HCT116 (cell line): ENCODE data around the gene SFRP2. TPM values are rescaled to one million over a fixed set of nuclear protein-coding genes. Genes with fewer than 3 reads are reported as not detected.

Source experiments
- ATAC-seq: fragments of 200-7000 bp; cut with Tn5 transposase; 2 replicates; pipeline ENCODE4 v1.9.1; 2020; ENCODE audit warnings: mild to moderate bottlenecking, moderate library complexity
- BruUV-seq: library from RNA; stranded (reverse); fragments of 400-500 nt; replicated peaks from 2 replicates; lab custom pipeline; 2021; lab: Mats Ljungman, UMichigan
- CTCF ChIA-PET: fragments of 300-600 bp; sonication (Branson Sonifier 250); formaldehyde crosslinking; loops from one replicate; lab custom pipeline; 2021; ENCODE audit warnings: antibody characterized with exemption; lab: Charles Lee
- POLR2A ChIA-PET: fragments of 300-600, 350-600 bp; sonication (Branson Sonifier 250); formaldehyde crosslinking; loops from one replicate; lab custom pipeline; 2021; ENCODE audit warnings: antibody characterized with exemption; lab: Charles Lee
- RAD21 ChIA-PET, 2 experiments: fragments of 300-600 bp; sonication (Branson Sonifier 250); formaldehyde crosslinking; loops; one replicate each; lab custom pipeline; 2023; ENCODE audit warnings: low total read pairs in 2 of 2; ENCODE audit not compliant: uncharacterized antibody in 2 of 2, unreplicated experiment in 2 of 2, low non-redundant PET in 1 of 2; lab: Charles Lee
- DNase-seq: peaks from one replicate; pipeline ENCODE4 v3.0.0-alpha.2; 2010; ENCODE audit warnings: low read depth, low spot score
- H2AFZ ChIP-seq: fragments of 200-600 bp; shearing (Covaris generic), sonication (generic); 2 replicates; pipeline ENCODE4 v1.6.1; 2017; ENCODE audit warnings: low read depth, mixed run types, mixed read lengths, antibody characterized with exemption, low read length; ENCODE audit not compliant: poor library complexity, severe bottlenecking
- H3K27ac ChIP-seq: 2 replicates; pipeline ENCODE4 v1.5.1; 2012; ENCODE audit warnings: low read depth, low read length
- H3K27me3 ChIP-seq: fragments of 200-600 bp; sonication (generic); 2 replicates; pipeline ENCODE4 v1.6.1; 2016; ENCODE audit warnings: mixed run types, low read length, mixed read lengths; ENCODE audit not compliant: insufficient read depth
- H3K36me3 ChIP-seq, 2 experiments: fragments of 200-500 bp in 1 of 2; fragments of 200-600 bp in 1 of 2; sonication (Bioruptor generic) in 1 of 2; sonication (generic) in 1 of 2; 2 replicates each; pipeline versions ENCODE4 v1.5.1 to v1.6.1; 2014 to 2016; ENCODE audit warnings: low read length in 2 of 2, inconsistent platforms in 1 of 2, mixed read lengths in 1 of 2, mixed run types in 1 of 2; ENCODE audit not compliant: insufficient read depth in 2 of 2, control insufficient read depth in 1 of 2
- H3K4me1 ChIP-seq, 2 experiments: fragments of 200-600 bp in 1 of 2; sonication (generic) in 1 of 2; 2 replicates each; pipeline versions ENCODE4 v1.5.1 to v1.6.1; 2012 to 2017; ENCODE audit warnings: low read length in 2 of 2, inconsistent platforms in 1 of 2, mild to moderate bottlenecking in 1 of 2, mixed read lengths in 1 of 2, mixed run types in 1 of 2, moderate library complexity in 1 of 2; ENCODE audit not compliant: insufficient read depth in 2 of 2, control insufficient read depth in 1 of 2
- H3K4me2 ChIP-seq: fragments of 200-600 bp; sonication (generic); 2 replicates; pipeline ENCODE4 v1.6.1; 2017; ENCODE audit warnings: mixed run types, low read length, mixed read lengths
- H3K4me3 ChIP-seq, 2 experiments: fragments of 200-600 bp in 1 of 2; sonication (generic) in 1 of 2; replicated peaks in 1 of 2; 2 replicates each; pipeline ENCODE4 v1.5.1; 2011 to 2016; ENCODE audit warnings: low read length in 2 of 2, control low read depth in 1 of 2, low read depth in 1 of 2, mild to moderate bottlenecking in 1 of 2, mixed read lengths in 1 of 2, mixed run types in 1 of 2
- H3K79me2 ChIP-seq: fragments of 200-600 bp; sonication (generic); 2 replicates; pipeline ENCODE4 v1.6.1; 2017; ENCODE audit warnings: mild to moderate bottlenecking, mixed run types, low read length, moderate library complexity, mixed read lengths; ENCODE audit not compliant: insufficient read depth
- H3K9ac ChIP-seq: fragments of 200-600 bp; sonication (generic); 2 replicates; pipeline ENCODE4 v1.6.1; 2016; ENCODE audit warnings: low read length, mixed read lengths
- H3K9me2 ChIP-seq: fragments of 200-600 bp; sonication (generic), shearing (Covaris generic); 2 replicates; pipeline ENCODE4 v1.6.1; 2017; ENCODE audit warnings: mixed run types, mild to moderate bottlenecking, moderate library complexity; ENCODE audit not compliant: insufficient read depth
- H3K9me3 ChIP-seq, 2 experiments: fragments of 200-500 bp in 1 of 2; fragments of 200-600 bp in 1 of 2; sonication (Bioruptor generic) in 1 of 2; sonication (generic) in 1 of 2; 2 replicates each; pipeline ENCODE4 v1.6.1; 2014 to 2017; ENCODE audit warnings: low read length in 2 of 2, mixed read lengths in 2 of 2, inconsistent platforms in 1 of 2, low read depth in 1 of 2, mild to moderate bottlenecking in 1 of 2, mixed run types in 1 of 2, moderate library complexity in 1 of 2; ENCODE audit not compliant: control insufficient read depth in 1 of 2, insufficient read depth in 1 of 2
- H4K20me1 ChIP-seq: fragments of 200-600 bp; sonication (generic), shearing (Covaris generic); 2 replicates; pipeline ENCODE4 v1.6.1; 2017; ENCODE audit warnings: mixed run types, mild to moderate bottlenecking, moderate library complexity; ENCODE audit not compliant: insufficient read depth
- CBX3 ChIP-seq: IDR thresholded peaks from 2 replicates; pipeline ENCODE4 v1.6.1; 2012; ENCODE audit warnings: low read depth
- CEBPB ChIP-seq: IDR thresholded peaks from 2 replicates; pipeline ENCODE4 v1.6.1; 2012; ENCODE audit warnings: low read depth
- EGR1 ChIP-seq: IDR thresholded peaks from 2 replicates; pipeline ENCODE4 v1.6.1; 2012; ENCODE audit warnings: low read depth
- EZH2 ChIP-seq: fragments of 200-600 bp; sonication (generic); IDR thresholded peaks from 2 replicates; pipeline ENCODE4 v1.6.1; 2017; ENCODE audit warnings: antibody characterized with exemption, mixed run types
- JUND ChIP-seq: IDR thresholded peaks from 2 replicates; pipeline ENCODE4 v1.6.1; 2012
- MAX ChIP-seq: IDR thresholded peaks from 2 replicates; pipeline ENCODE4 v1.6.1; 2012
- POLR2A ChIP-seq: IDR thresholded peaks from 2 replicates; pipeline ENCODE4 v1.7.0; 2011; ENCODE audit warnings: borderline replicate concordance; ENCODE audit not compliant: insufficient read depth, insufficient read length; ENCODE audit errors: extremely low read depth
- RAD21 ChIP-seq: IDR thresholded peaks from 2 replicates; pipeline ENCODE4 v1.6.1; 2012; ENCODE audit warnings: low read depth, mild to moderate bottlenecking
- SIN3A ChIP-seq: IDR thresholded peaks from 2 replicates; pipeline ENCODE4 v1.6.1; 2012; ENCODE audit warnings: low read depth
- SP1 ChIP-seq: IDR thresholded peaks from 2 replicates; pipeline ENCODE4 v1.6.1; 2012; ENCODE audit warnings: low read depth
- SRF ChIP-seq: IDR thresholded peaks from 2 replicates; pipeline ENCODE4 v1.6.1; 2012; ENCODE audit warnings: low read depth
- TCF7L2 ChIP-seq: IDR thresholded peaks from 2 replicates; pipeline ENCODE4 v1.7.0; 2011; ENCODE audit warnings: borderline replicate concordance, inconsistent platforms; ENCODE audit not compliant: insufficient read depth, insufficient read length; ENCODE audit errors: extremely low read depth
- YY1 ChIP-seq: IDR thresholded peaks from 2 replicates; pipeline ENCODE4 v1.6.1; 2011; ENCODE audit warnings: low read length, low read depth, moderate library complexity, mild to moderate bottlenecking; ENCODE audit not compliant: insufficient replicate concordance; ENCODE audit errors: extremely low read depth
- ZBTB33 ChIP-seq: IDR thresholded peaks from 2 replicates; pipeline ENCODE4 v1.6.1; 2011; ENCODE audit warnings: mild to moderate bottlenecking, low read length, moderate library complexity; ENCODE audit not compliant: insufficient replicate concordance; ENCODE audit errors: extremely low read depth
- ZNF274 ChIP-seq: fragments of 200-500 bp; sonication (Bioruptor generic); IDR thresholded peaks from 2 replicates; pipeline ENCODE4 v1.6.1; 2014; ENCODE audit warnings: mild to moderate bottlenecking, low read depth, low read length, inconsistent platforms
- intact Hi-C: fragments of 100-400 bp; cut with micrococcal nuclease; formaldehyde crosslinking; loops from 2 replicates; pipeline ENCODE4 v1.10.0; 2022
- total RNA-seq: library from RNA; stranded (reverse); gene quantifications from one replicate; pipeline ENCODE4 v1.2.1, GENCODE V29; 2021; ENCODE audit not compliant: unreplicated experiment

The SFRP2 gene
- total RNA-seq, 1 experiment from 2014 or later, result 0.22 TPM

DNA sequence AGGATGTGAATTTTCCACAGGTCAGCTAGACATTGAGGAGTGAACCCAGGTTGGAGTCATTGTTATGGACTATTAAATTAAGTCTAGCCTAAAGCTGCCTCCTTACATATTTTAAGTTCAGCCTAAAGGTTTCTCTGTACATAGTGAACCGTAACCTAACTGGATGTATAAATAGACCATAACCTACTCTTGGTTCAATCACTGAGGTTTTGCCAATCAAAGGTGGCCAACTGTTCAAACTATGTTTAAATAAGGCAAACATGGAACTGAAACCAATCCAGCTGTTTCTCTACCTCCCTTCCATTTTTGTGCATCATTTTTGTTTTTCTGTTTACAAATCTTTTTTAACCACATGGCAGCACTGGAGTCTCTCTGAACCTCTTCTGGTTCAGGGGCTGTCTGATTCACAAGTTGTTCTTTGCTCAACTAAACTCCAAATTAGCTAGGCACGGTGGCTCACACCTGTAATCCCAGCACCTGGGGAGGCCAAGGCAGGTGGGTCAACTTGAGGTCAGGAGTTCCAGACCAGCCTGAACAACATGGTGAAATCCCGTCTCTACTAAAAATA lies 43.9 kb upstream of the SFRP2 start:
- no peak for DNase-seq
- no peak overlapping the region for H3K4me2 ChIP-seq
- ChIA-PET RAD21 (no interaction called here), POLR2A (no interaction called here), CTCF (no interaction called here)
- H3K9me3 ChIP-seq, result no peaks in the 10 kb centered on the region
- H3K4me1 ChIP-seq, result no peaks in the 10 kb centered on the region
- no peak overlapping the region for H2AFZ ChIP-seq
- H4K20me1 ChIP-seq, result no peaks in the 10 kb centered on the region
- TF ChIP-seq TCF7L2 (no peak), MAX (no peak), YY1 (no peak), SRF (no peak), EGR1 (no peak), JUND (no peak), RAD21 (no peak), CBX3 (no peak), ZBTB33 (no peak), EZH2 (no peak), ZNF274 (no peak), SP1 (no peak), SIN3A (no peak), POLR2A (no peak), CEBPB (no peak)
- H3K9ac ChIP-seq, result no peak overlapping the region
- BruUV-seq, result no TSS peak
- H3K4me3 ChIP-seq, result no peak overlapping the region
- H3K27ac ChIP-seq, result no peak overlapping the region
- no peaks in the 10 kb centered on the region for H3K36me3 ChIP-seq
- no peaks in the 10 kb centered on the region for H3K79me2 ChIP-seq
- H3K27me3 ChIP-seq, result no peaks in the 10 kb centered on the region
- no peaks in the 10 kb centered on the region for H3K9me2 ChIP-seq
- no peak for ATAC-seq
- intact Hi-C loops, result no loop called here
